ENCODE data around the gene TMC7.

Gene TMC7

DNA sequence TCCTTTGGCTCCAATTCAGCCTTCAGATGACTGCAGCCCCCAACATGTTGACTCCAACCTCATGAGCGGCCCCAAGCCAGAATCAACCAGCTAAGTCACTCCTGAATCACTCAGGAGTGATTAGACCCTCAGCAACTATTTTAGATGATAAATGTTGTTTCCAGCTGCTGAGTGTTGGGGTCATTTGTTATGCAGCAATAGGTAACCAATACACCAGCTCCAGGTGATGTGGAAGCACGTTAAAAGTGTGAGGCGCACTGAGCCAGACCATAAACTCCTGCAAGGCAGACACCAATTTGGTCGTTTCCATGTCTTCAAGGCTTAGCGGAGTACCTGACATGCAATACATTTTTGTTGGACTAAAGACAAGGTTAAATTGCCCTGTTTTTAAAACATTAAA lies 101.1 kb downstream of the TMC7 start:
- H3K4me3 ChIP-seq (ENCODE audit: insufficient read depth, low read depth, low read length, poor library complexity, severe bottlenecking), result no peak overlapping the region
- no peaks in the 10 kb centered on the region for H3K36me3 ChIP-seq (ENCODE audit: control insufficient read depth, insufficient read depth, low read length)
- H3K9me3 ChIP-seq (ENCODE audit: control insufficient read depth, low read length), result no peaks in the 10 kb centered on the region
- no peak for DNase-seq
- peaks cover 4% of the 10 kb centered on the region for H3K4me1 ChIP-seq (ENCODE audit: control insufficient read depth, insufficient read depth, low read length, poor library complexity, severe bottlenecking)
- H3K27me3 ChIP-seq (replicated peaks; ENCODE audit: control insufficient read depth, insufficient read depth, low read length, poor library complexity, severe bottlenecking), result peaks cover 5% of the 10 kb centered on the region
- H3K27ac ChIP-seq (ENCODE audit: insufficient read depth, low read length, poor library complexity, severe bottlenecking), result no peak overlapping the region

DNA sequence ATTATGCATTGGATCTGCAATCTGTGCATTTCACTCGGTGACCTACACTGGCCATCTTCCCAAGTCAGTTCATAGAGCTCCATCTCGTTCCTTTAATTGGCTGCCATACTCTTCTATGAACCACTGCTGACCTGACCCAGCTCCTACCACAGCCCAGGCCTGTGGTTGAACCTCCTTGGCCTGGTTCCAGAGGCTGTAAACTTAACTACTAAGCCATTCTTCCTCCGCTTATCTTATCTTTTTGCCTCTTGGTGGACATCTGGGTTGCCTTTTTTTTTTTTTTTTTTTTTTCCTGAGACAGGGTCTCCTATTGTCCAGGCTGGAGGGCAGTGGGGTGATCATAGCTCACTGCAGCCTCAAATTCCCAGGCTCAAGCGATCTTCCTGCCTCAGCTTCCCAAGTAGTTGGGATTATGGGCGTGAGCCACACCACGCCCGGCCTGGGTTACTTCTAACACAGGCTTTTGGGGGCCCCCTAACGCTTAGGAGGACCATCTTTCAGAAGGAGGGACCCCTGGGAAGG lies 102.0 kb downstream of the TMC7 start:
- no peak for DNase-seq
- Histone ChIP-seq H3K4me3 (ENCODE audit: insufficient read depth, low read depth, low read length, poor library complexity, severe bottlenecking) (no peak overlapping the region), H3K36me3 (ENCODE audit: control insufficient read depth, insufficient read depth, low read length) (no peaks in the 10 kb centered on the region), H3K27me3 (replicated peaks; ENCODE audit: control insufficient read depth, insufficient read depth, low read length, poor library complexity, severe bottlenecking) (peaks cover 5% of the 10 kb centered on the region), H3K9me3 (ENCODE audit: control insufficient read depth, low read length) (no peaks in the 10 kb centered on the region), H3K27ac (ENCODE audit: insufficient read depth, low read length, poor library complexity, severe bottlenecking) (no peak overlapping the region), H3K4me1 (ENCODE audit: control insufficient read depth, insufficient read depth, low read length, poor library complexity, severe bottlenecking) (peaks cover 4% of the 10 kb centered on the region)

DNA sequence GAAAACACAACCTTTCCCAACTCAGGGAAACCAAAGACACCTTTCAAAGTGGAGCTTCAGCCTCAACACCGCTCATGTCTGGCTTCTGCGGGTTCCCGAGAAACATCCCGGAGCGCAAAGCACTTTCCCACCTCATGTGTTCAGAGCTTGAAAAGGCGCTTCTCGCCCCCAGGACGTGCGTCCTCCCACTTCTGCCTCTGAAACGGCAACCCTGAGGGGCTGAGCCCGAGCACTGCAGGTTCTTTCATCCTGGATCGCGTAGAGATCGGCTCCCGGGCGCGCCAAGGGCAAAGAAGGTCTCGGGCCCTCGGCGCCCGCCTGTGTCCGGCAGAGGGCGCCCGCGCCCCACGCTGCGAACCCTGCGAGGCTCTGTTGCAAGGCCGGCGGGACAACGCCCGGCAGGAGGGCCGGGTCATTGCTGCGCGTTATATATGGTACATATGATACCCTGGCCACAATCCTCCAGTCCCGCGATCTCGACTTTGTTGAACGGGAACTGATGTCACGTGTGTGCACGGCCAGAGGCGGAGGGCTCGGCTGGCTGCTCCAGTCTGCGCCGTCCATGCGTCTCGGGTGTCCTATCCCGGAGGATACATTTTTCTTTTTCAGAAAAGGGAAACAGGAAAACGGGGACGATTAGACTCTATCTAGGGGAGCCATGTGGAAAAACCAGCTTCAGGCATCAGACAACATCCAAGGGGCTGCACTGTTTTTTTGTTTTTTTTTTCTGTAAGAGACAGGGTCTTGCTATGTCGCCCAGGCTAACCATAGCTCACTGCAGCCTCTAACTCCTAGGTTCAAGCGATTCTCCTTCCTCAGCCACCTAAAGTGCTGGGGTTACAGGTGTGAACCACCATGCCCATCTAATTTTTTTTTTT lies 102.8 kb downstream of the TMC7 start:
- H3K27me3 ChIP-seq (replicated peaks; ENCODE audit: control insufficient read depth, insufficient read depth, low read length, poor library complexity, severe bottlenecking), result peaks cover 5% of the 10 kb centered on the region
- peak overlapping the region; percentile 21 for H3K4me3 ChIP-seq (ENCODE audit: insufficient read depth, low read depth, low read length, poor library complexity, severe bottlenecking)
- no peaks in the 10 kb centered on the region for H3K9me3 ChIP-seq (ENCODE audit: control insufficient read depth, low read length)
- H3K4me1 ChIP-seq (ENCODE audit: control insufficient read depth, insufficient read depth, low read length, poor library complexity, severe bottlenecking), result peaks cover 4% of the 10 kb centered on the region
- no peaks in the 10 kb centered on the region for H3K36me3 ChIP-seq (ENCODE audit: control insufficient read depth, insufficient read depth, low read length)
- peak; percentile 47 to 62 (median 49) for DNase-seq
- H3K27ac ChIP-seq (ENCODE audit: insufficient read depth, low read length, poor library complexity, severe bottlenecking), result no peak overlapping the region

DNA sequence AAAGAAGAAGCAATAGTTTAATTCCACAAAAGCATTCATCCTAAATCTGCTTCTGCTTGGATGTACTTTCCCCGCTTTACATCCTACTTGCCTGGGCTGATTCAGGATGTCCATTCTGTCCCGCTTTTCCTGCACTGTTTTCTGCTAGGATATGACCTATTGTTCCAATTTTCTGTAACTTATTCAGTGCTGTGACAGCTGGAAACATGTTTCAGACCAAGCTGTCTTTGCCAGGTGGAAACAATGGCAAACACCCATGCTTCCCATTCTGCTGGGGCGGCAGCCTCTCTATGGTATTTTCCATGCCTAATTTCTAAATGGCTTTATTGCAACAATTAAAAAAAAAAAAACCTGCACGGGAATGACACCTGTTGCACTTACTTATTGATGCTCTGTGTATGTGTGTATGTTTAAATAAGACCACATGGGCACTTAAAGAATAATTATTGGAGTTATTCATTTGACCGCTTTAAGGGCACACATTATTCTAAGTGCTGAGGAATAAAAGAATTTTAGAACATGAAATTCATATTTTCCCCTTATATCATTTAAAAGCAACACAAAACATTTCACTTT lies 104.7 kb downstream of the TMC7 start:
- H3K4me3 ChIP-seq (ENCODE audit: insufficient read depth, low read depth, low read length, poor library complexity, severe bottlenecking), result no peak overlapping the region
- H3K27me3 ChIP-seq (replicated peaks; ENCODE audit: control insufficient read depth, insufficient read depth, low read length, poor library complexity, severe bottlenecking), result peaks cover 5% of the 10 kb centered on the region
- DNase-seq, result no peak
- peaks cover 4% of the 10 kb centered on the region for H3K4me1 ChIP-seq (ENCODE audit: control insufficient read depth, insufficient read depth, low read length, poor library complexity, severe bottlenecking)
- no peak overlapping the region for H3K27ac ChIP-seq (ENCODE audit: insufficient read depth, low read length, poor library complexity, severe bottlenecking)
- no peaks in the 10 kb centered on the region for H3K9me3 ChIP-seq (ENCODE audit: control insufficient read depth, low read length)
- H3K36me3 ChIP-seq (ENCODE audit: control insufficient read depth, insufficient read depth, low read length), result no peaks in the 10 kb centered on the region

GRCh38 chr16:19089410-19089955 lies 105.7 kb downstream of the TMC7 start:
- Histone ChIP-seq H3K9me3 (ENCODE audit: control insufficient read depth, low read length) (no peaks in the 10 kb centered on the region), H3K4me3 (ENCODE audit: insufficient read depth, low read depth, low read length, poor library complexity, severe bottlenecking) (no peak overlapping the region), H3K27me3 (replicated peaks; ENCODE audit: control insufficient read depth, insufficient read depth, low read length, poor library complexity, severe bottlenecking) (peaks cover 5% of the 10 kb centered on the region), H3K4me1 (ENCODE audit: control insufficient read depth, insufficient read depth, low read length, poor library complexity, severe bottlenecking) (peaks cover 4% of the 10 kb centered on the region), H3K36me3 (ENCODE audit: control insufficient read depth, insufficient read depth, low read length) (no peaks in the 10 kb centered on the region), H3K27ac (ENCODE audit: insufficient read depth, low read length, poor library complexity, severe bottlenecking) (no peak overlapping the region)
- DNase-seq, result no peak

DNA sequence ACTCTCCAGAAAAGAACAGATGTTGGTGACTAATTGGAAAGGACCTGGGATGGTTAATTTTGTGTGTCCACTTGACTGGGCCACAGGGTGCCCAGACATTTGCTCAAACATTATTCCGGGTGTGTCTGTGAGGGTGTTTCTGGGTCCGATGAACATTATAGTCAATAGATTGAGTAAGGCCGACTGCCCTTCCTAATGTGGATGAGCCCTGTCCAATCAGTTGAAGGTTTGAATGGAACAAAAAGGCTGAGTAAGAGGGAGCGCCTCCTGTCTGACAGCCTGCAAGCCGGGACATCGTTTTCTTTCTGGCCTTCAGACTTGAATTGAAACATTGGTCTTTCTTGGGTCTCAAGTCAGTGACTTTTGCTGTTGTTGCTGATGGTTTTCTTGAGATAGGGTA lies 107.2 kb downstream of the TMC7 start:
- Histone ChIP-seq H3K27ac (ENCODE audit: insufficient read depth, low read length, poor library complexity, severe bottlenecking) (no peak overlapping the region), H3K4me1 (ENCODE audit: control insufficient read depth, insufficient read depth, low read length, poor library complexity, severe bottlenecking) (peaks cover 4% of the 10 kb centered on the region), H3K27me3 (replicated peaks; ENCODE audit: control insufficient read depth, insufficient read depth, low read length, poor library complexity, severe bottlenecking) (peaks cover 4% of the 10 kb centered on the region), H3K9me3 (ENCODE audit: control insufficient read depth, low read length) (no peaks in the 10 kb centered on the region), H3K4me3 (ENCODE audit: insufficient read depth, low read depth, low read length, poor library complexity, severe bottlenecking) (no peak overlapping the region), H3K36me3 (ENCODE audit: control insufficient read depth, insufficient read depth, low read length) (no peaks in the 10 kb centered on the region)
- DNase-seq, result no peak

GRCh38 chr16:19092653-19093410 lies 109.1 kb downstream of the TMC7 start:
- no peaks in the 10 kb centered on the region for H3K36me3 ChIP-seq (ENCODE audit: control insufficient read depth, insufficient read depth, low read length)
- no peak overlapping the region for H3K27ac ChIP-seq (ENCODE audit: insufficient read depth, low read length, poor library complexity, severe bottlenecking)
- no peaks in the 10 kb centered on the region for H3K4me1 ChIP-seq (ENCODE audit: control insufficient read depth, insufficient read depth, low read length, poor library complexity, severe bottlenecking)

DNA sequence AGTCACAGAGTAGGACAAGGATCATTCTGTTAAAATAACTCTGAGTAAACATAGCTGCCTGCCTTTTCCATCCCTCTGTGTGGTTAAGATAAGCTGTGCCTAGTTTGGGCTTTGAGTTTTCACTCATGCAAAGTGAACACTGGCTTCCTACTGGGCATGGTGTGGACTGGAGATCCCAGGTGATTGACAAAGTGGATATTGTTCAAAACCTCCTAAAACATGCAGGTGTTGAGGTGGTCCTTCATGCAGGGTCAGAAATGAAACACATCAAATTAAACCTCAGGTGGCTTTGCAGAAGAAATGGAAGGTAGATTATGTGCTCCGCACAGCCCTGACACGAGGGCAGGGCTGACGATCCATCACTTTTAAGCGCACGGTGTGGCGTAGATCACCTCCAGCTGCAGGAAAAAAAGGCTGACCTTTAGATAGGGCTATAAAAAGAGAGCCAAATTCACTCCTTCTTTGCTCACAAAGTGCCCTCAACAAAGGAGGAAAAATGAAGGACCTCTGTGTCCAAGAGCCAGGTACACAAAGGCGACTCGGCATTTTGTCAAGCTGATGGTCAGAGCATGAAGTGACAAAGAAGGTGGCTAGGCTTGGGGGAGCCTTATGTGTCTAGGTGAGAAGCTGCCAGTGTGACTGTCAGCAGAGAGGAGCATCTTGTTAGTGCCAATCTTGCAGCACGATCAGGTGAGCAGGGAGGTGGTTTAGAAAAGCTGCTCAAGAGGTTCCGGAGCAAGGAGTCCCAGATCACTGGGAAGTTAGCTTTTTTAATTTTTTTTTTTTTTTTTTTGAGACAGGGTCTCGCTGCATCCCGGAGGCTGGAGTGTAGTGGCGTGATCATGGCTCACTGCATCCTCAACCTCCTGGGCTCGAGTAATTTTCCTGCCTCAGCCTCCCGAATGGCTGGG lies 110.2 kb downstream of the TMC7 start:
- DNase-seq, result no peak
- Histone ChIP-seq H3K27me3 (replicated peaks; ENCODE audit: control insufficient read depth, insufficient read depth, low read length, poor library complexity, severe bottlenecking) (no peaks in the 10 kb centered on the region), H3K9me3 (ENCODE audit: control insufficient read depth, low read length) (no peaks in the 10 kb centered on the region), H3K4me1 (ENCODE audit: control insufficient read depth, insufficient read depth, low read length, poor library complexity, severe bottlenecking) (no peaks in the 10 kb centered on the region), H3K36me3 (ENCODE audit: control insufficient read depth, insufficient read depth, low read length) (no peaks in the 10 kb centered on the region), H3K4me3 (ENCODE audit: insufficient read depth, low read depth, low read length, poor library complexity, severe bottlenecking) (no peak overlapping the region), H3K27ac (ENCODE audit: insufficient read depth, low read length, poor library complexity, severe bottlenecking) (no peak overlapping the region)

More at GRCh38 chr16:19092653-19093410, 109.1 kb downstream of the TMC7 start:
- Histone ChIP-seq H3K4me3 (ENCODE audit: insufficient read depth, low read depth, low read length, poor library complexity, severe bottlenecking) (no peak overlapping the region), H3K27me3 (replicated peaks; ENCODE audit: control insufficient read depth, insufficient read depth, low read length, poor library complexity, severe bottlenecking) (no peaks in the 10 kb centered on the region), H3K9me3 (ENCODE audit: control insufficient read depth, low read length) (no peaks in the 10 kb centered on the region)
- DNase-seq, result no peak

Data from effector memory CD4-positive, alpha-beta T cell (primary cell).